Esophagus squamous epithelium (tissue), 5 donors: Measurements from ENCODE around the gene SGMS2. TPM values are rescaled to one million over a fixed set of nuclear protein-coding genes. Genes with fewer than 3 reads are reported as not detected.

Experiments
- DNase-seq: peaks from one replicate; lab custom pipeline; 2025; lab: John Stamatoyannopoulos, UW
- H3K27ac ChIP-seq, 4 donors: fragments of 200-600 bp; sonication (generic); one replicate each; pipeline ENCODE4 v1.5.1; 2016 to 2019; ENCODE audit warnings: mild to moderate bottlenecking in 1 of 4
- H3K27me3 ChIP-seq, 4 donors: fragments of 200-600 bp; sonication (generic); 1 replicate in 3 of 4; 2 replicates in 1 of 4; pipeline versions ENCODE4 v1.5.1 to v1.6.0; 2017 to 2021; ENCODE audit warnings: antibody characterized with exemption in 1 of 4
- H3K36me3 ChIP-seq, 3 donors: fragments of 200-600 bp; sonication (generic); one replicate each; pipeline ENCODE4 v1.5.1; 2016 to 2019
- H3K4me1 ChIP-seq, 3 donors: fragments of 200-600 bp; sonication (generic); one replicate each; pipeline ENCODE4 v1.5.1; 2017 to 2019
- H3K4me3 ChIP-seq, 4 donors: fragments of 200-600 bp; sonication (generic); 1 replicate in 3 of 4; 2 replicates in 1 of 4; pipeline ENCODE4 v1.5.1; 2016 to 2019; ENCODE audit warnings: mild to moderate bottlenecking in 2 of 4, moderate library complexity in 1 of 4
- H3K9me3 ChIP-seq, 3 donors: fragments of 200-600 bp; sonication (generic); one replicate each; pipeline ENCODE4 v1.5.1; 2016 to 2019
- POLR2A ChIP-seq, 4 donors: fragments of 450-650 bp; IDR thresholded peaks; one replicate each; pipeline ENCODE4 v1.6.1; 2017; ENCODE audit warnings: antibody characterized with exemption in 4 of 4, mild to moderate bottlenecking in 4 of 4, moderate library complexity in 3 of 4
- WGBS, 2 donors: methylation state at CpG; one replicate each; pipeline ENCODE4 v1.1.5; 2018; 5-methylcytosine and 5-hydroxymethylcytosine counted together
- intact Hi-C: fragments of 100-400 bp; cut with DNase I; formaldehyde crosslinking; loops from one replicate; pipeline ENCODE4 v1.15.0; 2022
- total RNA-seq, 4 donors: library from RNA; depleted of rRNA; stranded (reverse); fragments of >200 nt; gene quantifications; one replicate each; pipeline ENCODE4 v1.1.0, GENCODE V29; 2016
- TF ChIP-seq, protein P1 (sequence below), 6 experiments: fragments of 450-650 bp in 4 of 6; fragments of 200-600 bp in 2 of 6; sonication (generic) in 2 of 6; IDR thresholded peaks; one replicate each; pipeline ENCODE4 v1.5.1; 2016 to 2019; ENCODE audit warnings: antibody characterized with exemption in 6 of 6, mild to moderate bottlenecking in 4 of 6, moderate library complexity in 4 of 6
- donor health status: DM: yes; HTN: yes; CAD: no.

Gene SGMS2
- total RNA-seq, 4 donors from 2014 or later = 53.4 to 153 (median 114) TPM

DNA sequence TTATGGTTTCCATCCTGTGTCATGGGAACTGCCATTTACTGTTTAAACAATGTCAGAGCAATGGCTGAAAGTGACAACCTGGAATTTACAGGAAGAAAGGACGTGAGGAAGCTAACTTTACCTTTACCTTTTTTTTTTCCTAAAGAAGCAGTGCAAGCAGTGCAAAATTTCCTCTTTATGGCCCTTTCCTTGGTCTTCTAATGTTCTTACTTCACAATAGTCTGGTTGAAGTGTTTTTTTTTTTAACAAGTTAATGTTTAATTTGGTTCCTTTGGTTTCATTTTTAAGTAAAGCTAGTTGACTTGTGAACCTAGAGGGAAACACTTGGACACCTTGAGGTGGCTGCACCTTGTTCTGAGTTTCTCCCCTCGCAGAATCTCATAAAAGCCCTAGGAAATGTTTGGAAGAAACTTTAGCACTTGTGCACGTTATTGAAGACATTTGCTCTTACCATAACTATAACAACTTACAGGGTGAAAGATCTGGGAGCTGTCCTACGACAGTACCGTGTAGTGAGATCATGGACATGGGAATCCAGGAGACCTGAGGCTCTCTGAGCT lies 1.8 kb downstream of the SGMS2 start:
- Histone ChIP-seq H3K27me3 (no peaks in the 10 kb centered on the region), H3K9me3 (no peaks in the 10 kb centered on the region), H3K27ac (peak overlapping the region; percentile 94 to 98 (median 97)), H3K4me3 (peak overlapping the region; percentile 83 to 88 (median 84)), H3K4me1 (peaks cover 0 to 48% (median 6%) of the 10 kb centered on the region in 3 donors), H3K36me3 (no peaks in the 10 kb centered on the region)
- 60 to 62% methylated on average over 5 of the region's 5 CpGs for WGBS, 2 donors
- no peak for TF ChIP-seq POLR2A (IDR thresholded peaks at IDR 0.05)
- DNase-seq = no peak
- intact Hi-C loops = no loop called here

GRCh38 chr4:107828315-107829090 lies 3.8 kb downstream of the SGMS2 start:
- no peak overlapping the region for H3K4me3 ChIP-seq
- DNase-seq = no peak
- no peaks in the 10 kb centered on the region for H3K9me3 ChIP-seq
- H3K27ac ChIP-seq = peak overlapping the region in 2 of 4 donors; percentile 45 to 94
- no peaks in the 10 kb centered on the region for H3K36me3 ChIP-seq
- peaks cover 0 to 49% (median 6%) of the 10 kb centered on the region in 3 donors for H3K4me1 ChIP-seq
- H3K27me3 ChIP-seq = no peaks in the 10 kb centered on the region
- intact Hi-C loops = no loop called here
- WGBS, 2 donors = 74 to 76% methylated on average over 6 of the region's 6 CpGs
- TF ChIP-seq POLR2A (IDR thresholded peaks at IDR 0.05) = no peak
- TF ChIP-seq, protein P1, sequence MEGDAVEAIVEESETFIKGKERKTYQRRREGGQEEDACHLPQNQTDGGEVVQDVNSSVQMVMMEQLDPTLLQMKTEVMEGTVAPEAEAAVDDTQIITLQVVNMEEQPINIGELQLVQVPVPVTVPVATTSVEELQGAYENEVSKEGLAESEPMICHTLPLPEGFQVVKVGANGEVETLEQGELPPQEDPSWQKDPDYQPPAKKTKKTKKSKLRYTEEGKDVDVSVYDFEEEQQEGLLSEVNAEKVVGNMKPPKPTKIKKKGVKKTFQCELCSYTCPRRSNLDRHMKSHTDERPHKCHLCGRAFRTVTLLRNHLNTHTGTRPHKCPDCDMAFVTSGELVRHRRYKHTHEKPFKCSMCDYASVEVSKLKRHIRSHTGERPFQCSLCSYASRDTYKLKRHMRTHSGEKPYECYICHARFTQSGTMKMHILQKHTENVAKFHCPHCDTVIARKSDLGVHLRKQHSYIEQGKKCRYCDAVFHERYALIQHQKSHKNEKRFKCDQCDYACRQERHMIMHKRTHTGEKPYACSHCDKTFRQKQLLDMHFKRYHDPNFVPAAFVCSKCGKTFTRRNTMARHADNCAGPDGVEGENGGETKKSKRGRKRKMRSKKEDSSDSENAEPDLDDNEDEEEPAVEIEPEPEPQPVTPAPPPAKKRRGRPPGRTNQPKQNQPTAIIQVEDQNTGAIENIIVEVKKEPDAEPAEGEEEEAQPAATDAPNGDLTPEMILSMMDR (IDR thresholded peaks at IDR 0.05) = no peak

- intact Hi-C loops = no loop called here
- H3K4me1 ChIP-seq = peaks cover 0 to 60% (median 7%) of the 10 kb centered on the region in 3 donors
- H3K27me3 ChIP-seq = no peaks in the 10 kb centered on the region
- no peak for DNase-seq
- H3K9me3 ChIP-seq = no peaks in the 10 kb centered on the region
- H3K4me3 ChIP-seq = no peak overlapping the region
- H3K27ac ChIP-seq = no peak overlapping the region
- no peaks in the 10 kb centered on the region for H3K36me3 ChIP-seq
- TF ChIP-seq, protein P1 (IDR thresholded peaks at IDR 0.05) = no peak
- no peak for TF ChIP-seq POLR2A (IDR thresholded peaks at IDR 0.05)
- 60 to 89% methylated on average over 4 of the region's 4 CpGs for WGBS, 2 donors
These were observed 6.4 kb downstream of the SGMS2 start for GRCh38 chr4:107831140-107831539.

DNA sequence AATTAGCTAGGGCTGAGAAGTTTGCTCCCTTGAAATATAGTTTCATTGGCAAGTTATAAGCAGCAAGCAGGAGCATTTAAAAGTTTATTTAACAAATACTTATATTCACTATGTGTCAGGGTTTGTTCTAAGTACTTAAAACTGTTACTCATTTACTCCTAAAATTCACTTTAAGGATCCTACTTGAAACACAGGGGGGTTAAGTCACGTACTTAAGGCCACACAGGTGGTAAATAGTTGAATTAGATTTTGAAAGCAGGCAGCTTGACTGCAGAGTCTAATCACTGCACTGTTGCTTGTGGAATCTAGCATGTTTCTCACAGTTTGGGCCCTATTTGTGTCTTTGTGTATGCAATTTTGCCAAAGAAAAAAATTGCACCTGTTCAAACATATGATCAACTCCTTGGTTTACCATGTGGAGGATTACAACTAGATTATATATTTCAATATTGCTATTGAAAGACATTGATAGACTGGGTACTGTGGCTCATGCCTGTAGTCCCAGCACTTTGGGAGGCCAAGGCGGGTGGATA lies 7.6 kb downstream of the SGMS2 start:
- 73 to 87% methylated on average over 2 of the region's 2 CpGs for WGBS, 2 donors
- Histone ChIP-seq H3K4me3 (no peak overlapping the region), H3K9me3 (no peaks in the 10 kb centered on the region), H3K36me3 (no peaks in the 10 kb centered on the region), H3K4me1 (peaks cover 4 to 57% (median 8%) of the 10 kb centered on the region in 3 donors), H3K27me3 (no peaks in the 10 kb centered on the region), H3K27ac (no peak overlapping the region)
- TF ChIP-seq, protein P1 (IDR thresholded peaks at IDR 0.05) = no peak
- no peak for TF ChIP-seq POLR2A (IDR thresholded peaks at IDR 0.05)
- DNase-seq = no peak
- intact Hi-C loops = no loop called here

DNA sequence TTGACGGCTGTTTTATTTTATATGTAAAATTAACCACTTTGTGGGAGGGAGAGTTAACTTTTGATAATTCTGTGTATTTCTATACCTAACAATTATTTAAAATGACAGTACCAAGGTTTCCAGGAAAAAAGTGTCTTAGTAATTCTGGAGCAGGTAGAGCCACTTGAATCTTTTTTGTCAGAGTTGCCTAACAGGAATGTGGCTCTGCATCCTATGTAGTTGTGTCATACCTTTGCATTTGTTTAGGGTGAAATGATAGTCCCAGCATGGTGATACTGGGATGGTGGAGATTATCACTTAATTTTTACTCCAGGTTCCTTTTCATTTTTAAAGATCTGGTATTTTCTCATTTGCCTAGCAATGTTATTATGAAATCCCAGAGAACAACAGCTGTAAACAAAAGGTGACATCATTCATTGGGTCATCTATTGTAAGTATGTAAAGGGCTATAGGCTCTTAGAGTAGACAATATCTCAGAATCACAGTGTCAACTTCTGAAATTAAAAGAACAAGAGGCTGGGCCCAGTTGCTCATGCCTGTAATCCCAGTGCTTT lies 9.6 kb downstream of the SGMS2 start:
- Histone ChIP-seq H3K27ac (peak overlapping the region; percentile 1 to 70 (median 62)), H3K4me1 (peaks cover 17 to 66% (median 18%) of the 10 kb centered on the region in 3 donors), H3K27me3 (no peaks in the 10 kb centered on the region), H3K36me3 (no peaks in the 10 kb centered on the region), H3K9me3 (no peaks in the 10 kb centered on the region), H3K4me3 (no peak overlapping the region)
- intact Hi-C loops = no loop called here
- DNase-seq = no peak
- TF ChIP-seq, protein P1 (IDR thresholded peaks at IDR 0.05) = no peak
- TF ChIP-seq POLR2A (IDR thresholded peaks at IDR 0.05) = no peak
- WGBS, 2 donors = 82 to 83% methylated on average over 1 of the region's 1 CpG
